HL-60/S4 (cell line): Measurements from ENCODE around the gene LRTM1.

Experiments used
- in situ Hi-C: fragments of 300-500 bp; cut with MboI; formaldehyde crosslinking; loops from 2 replicates; pipeline ENCODE4 v1.14.3; 2022; ENCODE audit warnings: low sequenced_read_pairs

LRTM1 gene

GRCh38 chr3:54941690-54942362 lies 14.0 kb upstream of the LRTM1 start:
- in situ Hi-C loops = no loop called here

GRCh38 chr3:54940971-54941370 lies 13.1 kb upstream of the LRTM1 start:
- in situ Hi-C loops = no loop called here

- in situ Hi-C loops = no loop called here
Observed at GRCh38 chr3:54939557-54940300, 11.9 kb upstream of the LRTM1 start.

- in situ Hi-C loops = no loop called here
Observed at GRCh38 chr3:54936561-54936960, 8.7 kb upstream of the LRTM1 start.

GRCh38 chr3:54935869-54936268 lies 8.0 kb upstream of the LRTM1 start:
- in situ Hi-C loops = no loop called here

- in situ Hi-C loops = no loop called here
Observed at GRCh38 chr3:54932606-54933005, 4.7 kb upstream of the LRTM1 start.

- in situ Hi-C loops = no loop called here
Observed at GRCh38 chr3:54931182-54931581, 3.3 kb upstream of the LRTM1 start.

GRCh38 chr3:54918516-54918915 lies 9.3 kb downstream of the LRTM1 start:
- in situ Hi-C loops = no loop called here

GRCh38 chr3:54917862-54918261 lies 10.0 kb downstream of the LRTM1 start:
- in situ Hi-C loops = no loop called here

GRCh38 chr3:54917174-54917573 lies 10.7 kb downstream of the LRTM1 start:
- in situ Hi-C loops = no loop called here

GRCh38 chr3:54916732-54917131 lies 11.1 kb downstream of the LRTM1 start:
- in situ Hi-C loops = no loop called here

- in situ Hi-C loops = no loop called here
Observed at GRCh38 chr3:54915976-54916375, 11.9 kb downstream of the LRTM1 start.

GRCh38 chr3:54915181-54915580 lies 12.7 kb downstream of the LRTM1 start:
- in situ Hi-C loops = no loop called here

- in situ Hi-C loops = no loop called here
Observed at GRCh38 chr3:54914180-54914579, 13.7 kb downstream of the LRTM1 start.

- in situ Hi-C loops = no loop called here
Observed at GRCh38 chr3:54909191-54909590, 18.7 kb downstream of the LRTM1 start.

- in situ Hi-C loops = no loop called here
Observed at GRCh38 chr3:54906763-54907162, 21.1 kb downstream of the LRTM1 start.

- in situ Hi-C loops = no loop called here
Observed at GRCh38 chr3:54905920-54906319, 21.9 kb downstream of the LRTM1 start.

GRCh38 chr3:54905261-54905888 lies 22.5 kb downstream of the LRTM1 start:
- in situ Hi-C loops = no loop called here

GRCh38 chr3:54901906-54902685 lies 25.8 kb downstream of the LRTM1 start:
- in situ Hi-C loops = no loop called here

GRCh38 chr3:54900838-54901591 lies 26.8 kb downstream of the LRTM1 start:
- in situ Hi-C loops = no loop called here

GRCh38 chr3:54899273-54899672 lies 28.6 kb downstream of the LRTM1 start:
- in situ Hi-C loops = no loop called here
